GM18870 (cell line): ENCODE measurements around the gene F7.
"Not testable (repeated sequence)": the region's sequence is repeated elsewhere in the genome, so short reads cannot be mapped to it uniquely, and the experiment has no call there.

ENCODE experiments used
- ATAC-seq: cut with Tn5 transposase; IDR thresholded peaks from one replicate; pipeline ENCODE4 v1.9.1; 2021; ENCODE audit warnings: moderate library complexity; ENCODE audit not compliant: unreplicated experiment

F7 gene

GRCh38 chr13:113105032-113105920 lies at the start of gene F7:
Gene F7 (plus strand): TSS chr13:113105791. CDS start chr13:113105842, 51 bp downstream.
- ATAC-seq = no peak

GRCh38 chr13:113057084-113057483 lies 48.5 kb upstream of the F7 start:
- no peak for ATAC-seq

GRCh38 chr13:113057559-113057958 lies 48.0 kb upstream of the F7 start:
- not testable (repeated sequence) for ATAC-seq

- no peak for ATAC-seq
These were observed 47.2 kb upstream of the F7 start for GRCh38 chr13:113058129-113058987.

GRCh38 chr13:113058988-113059850 lies 46.4 kb upstream of the F7 start:
- ATAC-seq = no peak

GRCh38 chr13:113059891-113060290 lies 45.7 kb upstream of the F7 start:
- ATAC-seq = no peak

- ATAC-seq = no peak
These were observed 44.9 kb upstream of the F7 start for GRCh38 chr13:113060557-113061270.

- no peak for ATAC-seq
These were observed 44.3 kb upstream of the F7 start for GRCh38 chr13:113061271-113061625.

GRCh38 chr13:113061796-113062425 lies 43.7 kb upstream of the F7 start:
- ATAC-seq = no peak

- ATAC-seq = no peak
These were observed 42.9 kb upstream of the F7 start for GRCh38 chr13:113062691-113063090.

GRCh38 chr13:113063091-113063491 lies 42.5 kb upstream of the F7 start:
- ATAC-seq = no peak

- ATAC-seq = no peak
These were observed 41.5 kb upstream of the F7 start for GRCh38 chr13:113064000-113064533.

- ATAC-seq = no peak
These were observed 40.8 kb upstream of the F7 start for GRCh38 chr13:113064534-113065405.

GRCh38 chr13:113065406-113066141 lies 40.0 kb upstream of the F7 start:
- ATAC-seq = no peak

GRCh38 chr13:113066142-113066455 lies 39.5 kb upstream of the F7 start:
- no peak for ATAC-seq

- no peak for ATAC-seq
These were observed 38.8 kb upstream of the F7 start for GRCh38 chr13:113066746-113067145.

GRCh38 chr13:113069861-113070805 lies 35.5 kb upstream of the F7 start:
- ATAC-seq = no peak
